NCI-H128 (cell line): ENCODE results near the gene LIPC.

Experiments used
- DNase-seq: peaks from one replicate; lab custom pipeline; 2025; ENCODE audit not compliant: unreplicated experiment; lab: John Stamatoyannopoulos, UW

Gene LIPC

GRCh38 chr15:58532126-58532525, 100.3 kb downstream of the LIPC start:
- DNase-seq: no peak

- DNase-seq: no peak
Measured at GRCh38 chr15:58534556-58534955, 102.8 kb downstream of the LIPC start.

- DNase-seq: no peak
Measured at GRCh38 chr15:58535337-58535736, 103.5 kb downstream of the LIPC start.

GRCh38 chr15:58535894-58536293, 104.1 kb downstream of the LIPC start:
- DNase-seq: no peak

GRCh38 chr15:58536414-58536813, 104.6 kb downstream of the LIPC start:
- no peak for DNase-seq

GRCh38 chr15:58537033-58537432, 105.2 kb downstream of the LIPC start:
- DNase-seq: no peak

GRCh38 chr15:58538225-58538727, 106.5 kb downstream of the LIPC start:
- no peak for DNase-seq

- no peak for DNase-seq
Measured at GRCh38 chr15:58538901-58539300, 107.1 kb downstream of the LIPC start.

GRCh38 chr15:58539548-58539947, 107.8 kb downstream of the LIPC start:
- DNase-seq: no peak

GRCh38 chr15:58541410-58542087, 109.8 kb downstream of the LIPC start:
- DNase-seq: no peak

GRCh38 chr15:58543664-58544335, 112.0 kb downstream of the LIPC start:
- DNase-seq: no peak

- DNase-seq: no peak
Measured at GRCh38 chr15:58544756-58545155, 113.0 kb downstream of the LIPC start.

- DNase-seq: no peak
Measured at GRCh38 chr15:58545307-58546065, 113.7 kb downstream of the LIPC start.

- DNase-seq: no peak
Measured at GRCh38 chr15:58546066-58546591, 114.3 kb downstream of the LIPC start.

- no peak for DNase-seq
Measured at GRCh38 chr15:58546635-58547627, 115.1 kb downstream of the LIPC start.

- DNase-seq: no peak
Measured at GRCh38 chr15:58547628-58548307, 116.0 kb downstream of the LIPC start.

GRCh38 chr15:58548308-58549012, 116.7 kb downstream of the LIPC start:
- DNase-seq: no peak

GRCh38 chr15:58549013-58549784, 117.4 kb downstream of the LIPC start:
- DNase-seq: no peak

GRCh38 chr15:58549785-58550074, 117.9 kb downstream of the LIPC start:
- DNase-seq: no peak
